Measurements from ENCODE around the gene A4GALT.

A4GALT gene

DNA sequence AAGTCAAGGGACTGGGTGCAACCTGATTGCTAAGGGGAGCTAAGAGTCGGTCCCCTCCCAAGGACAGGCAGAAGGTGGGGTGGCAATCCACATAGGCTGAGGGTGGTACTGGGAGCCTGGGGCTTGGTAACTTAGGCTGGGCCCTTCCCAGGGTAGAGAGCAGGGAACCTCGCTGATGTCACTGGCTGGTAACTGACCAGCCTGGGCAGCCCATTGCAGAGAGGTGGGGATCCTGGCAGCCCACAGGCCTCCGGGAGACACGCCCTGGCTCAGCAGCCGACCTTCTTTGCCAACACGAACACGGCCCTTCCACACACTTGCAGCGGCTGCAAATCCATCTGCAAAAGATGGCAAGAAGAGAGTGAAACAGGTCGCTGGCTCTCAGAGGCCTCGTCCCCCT, 25.4 kb downstream of the A4GALT start:
- DNase-seq (ENCODE audit: extremely low spot score), result no peak
- ChIA-PET POLR2A (no interaction called here), CTCF (no interaction called here)
- TF ChIP-seq SP1 (IDR thresholded peaks at IDR 0.05) (no peak), FOXA1 (IDR thresholded peaks at IDR 0.05) (no peak), SUZ12 (IDR thresholded peaks at IDR 0.05) (no peak), FOXK2 (IDR thresholded peaks at IDR 0.05) (no peak), NFRKB (IDR thresholded peaks at IDR 0.05) (no peak), L3MBTL2 (conservative IDR thresholded peaks at IDR 0.05) (no peak), ZNF384 (IDR thresholded peaks at IDR 0.05) (no peak), HDGF (IDR thresholded peaks at IDR 0.05; ENCODE audit: borderline replicate concordance) (no peak), CTBP1 (IDR thresholded peaks at IDR 0.05; ENCODE audit: borderline replicate concordance) (no peak)
- TF ChIP-seq, protein P1, sequence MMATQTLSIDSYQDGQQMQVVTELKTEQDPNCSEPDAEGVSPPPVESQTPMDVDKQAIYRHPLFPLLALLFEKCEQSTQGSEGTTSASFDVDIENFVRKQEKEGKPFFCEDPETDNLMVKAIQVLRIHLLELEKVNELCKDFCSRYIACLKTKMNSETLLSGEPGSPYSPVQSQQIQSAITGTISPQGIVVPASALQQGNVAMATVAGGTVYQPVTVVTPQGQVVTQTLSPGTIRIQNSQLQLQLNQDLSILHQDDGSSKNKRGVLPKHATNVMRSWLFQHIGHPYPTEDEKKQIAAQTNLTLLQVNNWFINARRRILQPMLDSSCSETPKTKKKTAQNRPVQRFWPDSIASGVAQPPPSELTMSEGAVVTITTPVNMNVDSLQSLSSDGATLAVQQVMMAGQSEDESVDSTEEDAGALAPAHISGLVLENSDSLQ (IDR thresholded peaks at IDR 0.05), result no peak

- ChIA-PET CTCF (no interaction called here), POLR2A (no interaction called here)
- TF ChIP-seq LEF1 (IDR thresholded peaks at IDR 0.05; ENCODE audit: borderline replicate concordance) (no peak), ELF4 (IDR thresholded peaks at IDR 0.05) (no peak), NFRKB (IDR thresholded peaks at IDR 0.05) (no peak), FOXM1 (IDR thresholded peaks at IDR 0.05; ENCODE audit: borderline replicate concordance) (no peak)
- DNase-seq (ENCODE audit: extremely low spot score), result no peak
These were observed 26.6 kb downstream of the A4GALT start for GRCh38 chr22:42693763-42694683.

DNA sequence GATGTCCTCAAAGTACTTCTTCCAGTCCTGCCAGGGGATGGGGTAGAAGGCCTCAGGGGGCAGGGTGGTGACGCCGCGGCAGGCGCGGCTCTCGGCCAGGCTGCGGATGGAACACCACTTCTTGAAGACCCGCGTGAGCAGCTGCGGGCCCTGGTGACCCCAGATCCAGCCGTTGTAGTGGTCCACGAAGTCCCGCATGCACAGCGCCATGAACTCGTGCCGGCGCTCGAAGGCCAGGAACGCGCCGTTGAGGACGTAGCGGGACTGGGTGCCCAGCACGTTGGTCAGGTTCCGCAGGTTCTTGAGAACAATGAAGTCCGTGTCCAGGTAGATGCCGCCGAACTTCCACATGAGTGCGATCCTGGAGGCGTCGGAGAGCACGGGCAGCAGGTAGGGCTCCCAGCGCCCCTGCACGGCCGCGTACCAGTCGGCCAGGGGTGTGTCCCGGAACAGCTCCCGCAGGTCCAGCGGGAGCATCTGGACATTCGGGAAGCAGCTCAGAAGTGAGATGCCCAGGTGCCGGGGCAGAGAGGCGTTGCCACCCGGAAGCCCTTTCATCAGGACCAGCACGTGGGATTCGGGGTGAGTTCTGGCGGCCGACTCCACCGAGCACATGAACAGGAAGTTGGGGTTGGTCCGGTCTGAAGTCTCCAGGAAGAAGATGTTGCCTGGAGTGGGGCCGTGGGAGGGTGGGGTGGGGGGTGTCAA, 27.5 kb downstream of the A4GALT start:
- ChIA-PET CTCF (interaction anchor here (0.8 kb wide), 1 partner anchor 24 kb away, joined by 3 read pairs; no protein-coding TSS in a partner anchor), POLR2A (no interaction called here)
- DNase-seq (ENCODE audit: extremely low spot score), result no peak
- TF ChIP-seq NFRKB (IDR thresholded peaks at IDR 0.05) (no peak), FOXM1 (IDR thresholded peaks at IDR 0.05; ENCODE audit: borderline replicate concordance) (no peak), LEF1 (IDR thresholded peaks at IDR 0.05; ENCODE audit: borderline replicate concordance) (no peak), FOXK2 (IDR thresholded peaks at IDR 0.05) (no peak), FOXA1 (IDR thresholded peaks at IDR 0.05) (no peak), CTBP1 (IDR thresholded peaks at IDR 0.05; ENCODE audit: borderline replicate concordance) (no peak), ARNT (IDR thresholded peaks at IDR 0.05) (no peak), SP1 (IDR thresholded peaks at IDR 0.05) (no peak), SUZ12 (IDR thresholded peaks at IDR 0.05) (no peak)
- TF ChIP-seq, protein P1 (IDR thresholded peaks at IDR 0.05), result no peak

GRCh38 chr22:42692239-42693054, 28.2 kb downstream of the A4GALT start:
- TF ChIP-seq SUZ12 (IDR thresholded peaks at IDR 0.05), result no peak
- TF ChIP-seq FOXK2 (IDR thresholded peaks at IDR 0.05), result no peak
- TF ChIP-seq ARNT (IDR thresholded peaks at IDR 0.05), result no peak
- no peak for TF ChIP-seq HDGF (IDR thresholded peaks at IDR 0.05; ENCODE audit: borderline replicate concordance)
- no peak for TF ChIP-seq LEF1 (IDR thresholded peaks at IDR 0.05; ENCODE audit: borderline replicate concordance)
- no peak for TF ChIP-seq CTBP1 (IDR thresholded peaks at IDR 0.05; ENCODE audit: borderline replicate concordance)
- TF ChIP-seq FOXM1 (IDR thresholded peaks at IDR 0.05; ENCODE audit: borderline replicate concordance), result no peak
- no peak for TF ChIP-seq ZNF384 (IDR thresholded peaks at IDR 0.05)
- no peak for DNase-seq (ENCODE audit: extremely low spot score)
- POLR2A ChIA-PET, result no interaction called here
- CTCF ChIA-PET, result interaction anchor here (0.8 kb wide), 1 partner anchor 23 kb away, joined by 3 read pairs; no protein-coding TSS in a partner anchor

- DNase-seq (ENCODE audit: extremely low spot score), result no peak
- ChIA-PET CTCF (no interaction called here), POLR2A (no interaction called here)
These were observed 29.2 kb downstream of the A4GALT start for GRCh38 chr22:42691440-42691839.

More at GRCh38 chr22:42691440-42691839, 29.2 kb downstream of the A4GALT start:
- TF ChIP-seq LEF1 (IDR thresholded peaks at IDR 0.05; ENCODE audit: borderline replicate concordance) (no peak), ELF4 (IDR thresholded peaks at IDR 0.05) (no peak), HDGF (IDR thresholded peaks at IDR 0.05; ENCODE audit: borderline replicate concordance) (no peak), TARDBP (IDR thresholded peaks at IDR 0.05) (no peak), FOXK2 (IDR thresholded peaks at IDR 0.05) (no peak), NFRKB (IDR thresholded peaks at IDR 0.05) (no peak), CTBP1 (IDR thresholded peaks at IDR 0.05; ENCODE audit: borderline replicate concordance) (no peak), ZNF384 (IDR thresholded peaks at IDR 0.05) (no peak), ARNT (IDR thresholded peaks at IDR 0.05) (no peak), FOXA1 (IDR thresholded peaks at IDR 0.05) (no peak)
- TF ChIP-seq, protein P1 (IDR thresholded peaks at IDR 0.05), result no peak

Data from HEK293T (cell line).